GM12891 (cell line): ENCODE results near the gene ATXN1.
A peak's percentile ranks its signal among the peaks of the same experiment; 100 is the strongest.

ENCODE experiments used
- DNase-seq: peaks from one replicate; pipeline ENCODE4 v3.0.0; 2011; ENCODE audit warnings: low spot score; ENCODE audit not compliant: insufficient read length
- FAIRE-seq: peaks from 2 replicates; lab custom pipeline; 2011; peaks lifted over from hg19 to GRCh38; lab: Jason Lieb, UNC
- PAX5 ChIP-seq: IDR thresholded peaks from 2 replicates; pipeline ENCODE4 v1.6.1; 2011; ENCODE audit warnings: low read length, moderate library complexity, mild to moderate bottlenecking; ENCODE audit not compliant: insufficient read depth, severe bottlenecking
- POLR2A ChIP-seq: IDR thresholded peaks from 2 replicates; pipeline ENCODE4 v1.6.1; 2011; ENCODE audit warnings: low read depth, low read length, control low read depth
- POLR2AphosphoS5 ChIP-seq: IDR thresholded peaks from 2 replicates; pipeline ENCODE4 v1.6.1; 2011; ENCODE audit warnings: low read depth, low read length, control low read depth
- POU2F2 ChIP-seq: IDR thresholded peaks from 2 replicates; pipeline ENCODE4 v1.6.1; 2011; ENCODE audit warnings: low read depth, mild to moderate bottlenecking, control low read depth, low read length, moderate library complexity
- SPI1 ChIP-seq: IDR thresholded peaks from 2 replicates; pipeline ENCODE4 v1.6.1; 2011; ENCODE audit warnings: low read depth, low read length, control low read depth
- TAF1 ChIP-seq: IDR thresholded peaks from 2 replicates; pipeline ENCODE4 v1.6.1; 2011; ENCODE audit warnings: low read depth, low read length, control low read depth

Gene ATXN1

DNA sequence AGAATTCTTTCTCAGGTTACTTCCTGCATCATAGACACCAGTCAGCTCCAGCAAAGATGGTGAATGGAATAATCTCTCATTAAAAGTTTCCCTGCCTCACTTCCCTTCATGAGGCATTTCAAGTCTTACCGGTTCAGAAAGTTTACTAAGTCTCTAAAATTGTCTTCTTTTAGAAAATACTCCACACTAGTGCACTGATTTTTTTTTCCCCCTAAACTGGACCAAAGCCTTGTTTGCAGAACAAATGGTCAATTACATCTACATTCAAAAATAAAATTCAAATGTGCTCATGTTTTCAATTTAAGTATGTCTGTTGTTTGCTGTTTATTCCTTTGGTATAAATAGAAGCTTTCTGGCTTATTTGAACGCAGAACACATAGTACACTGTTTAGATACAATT lies 411.7 kb downstream of the ATXN1 start:
- FAIRE-seq (no peak), DNase-seq (no peak)
- no peak for TF ChIP-seq PAX5
- TF ChIP-seq POLR2A: no peak
- TF ChIP-seq POLR2AphosphoS5: no peak
- no peak for TF ChIP-seq POU2F2

DNA sequence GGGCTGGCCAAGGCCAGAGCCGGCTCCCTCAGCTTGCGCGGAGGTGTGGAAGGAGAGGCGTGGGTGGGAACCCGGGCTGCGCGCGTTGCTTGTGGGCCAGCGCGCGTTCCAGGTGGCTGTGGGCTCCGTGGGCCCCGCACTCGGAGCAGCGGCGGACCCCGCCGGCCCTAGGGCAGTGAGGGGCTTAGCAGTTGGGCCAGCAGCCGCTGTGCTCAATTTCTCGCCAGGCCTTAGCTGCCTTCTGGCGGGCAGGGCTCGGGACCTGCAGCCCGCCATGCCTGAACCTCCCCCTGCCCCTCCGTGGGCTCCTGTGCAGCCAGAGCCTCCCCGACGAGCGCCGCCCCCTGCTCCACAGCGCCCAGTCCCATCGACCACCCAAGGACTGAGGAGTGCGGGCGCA lies 414.4 kb downstream of the ATXN1 start:
- DNase-seq (no peak), FAIRE-seq (no peak)
- TF ChIP-seq POLR2A (no peak), SPI1 (no peak), TAF1 (no peak), POU2F2 (no peak), PAX5 (no peak)

DNA sequence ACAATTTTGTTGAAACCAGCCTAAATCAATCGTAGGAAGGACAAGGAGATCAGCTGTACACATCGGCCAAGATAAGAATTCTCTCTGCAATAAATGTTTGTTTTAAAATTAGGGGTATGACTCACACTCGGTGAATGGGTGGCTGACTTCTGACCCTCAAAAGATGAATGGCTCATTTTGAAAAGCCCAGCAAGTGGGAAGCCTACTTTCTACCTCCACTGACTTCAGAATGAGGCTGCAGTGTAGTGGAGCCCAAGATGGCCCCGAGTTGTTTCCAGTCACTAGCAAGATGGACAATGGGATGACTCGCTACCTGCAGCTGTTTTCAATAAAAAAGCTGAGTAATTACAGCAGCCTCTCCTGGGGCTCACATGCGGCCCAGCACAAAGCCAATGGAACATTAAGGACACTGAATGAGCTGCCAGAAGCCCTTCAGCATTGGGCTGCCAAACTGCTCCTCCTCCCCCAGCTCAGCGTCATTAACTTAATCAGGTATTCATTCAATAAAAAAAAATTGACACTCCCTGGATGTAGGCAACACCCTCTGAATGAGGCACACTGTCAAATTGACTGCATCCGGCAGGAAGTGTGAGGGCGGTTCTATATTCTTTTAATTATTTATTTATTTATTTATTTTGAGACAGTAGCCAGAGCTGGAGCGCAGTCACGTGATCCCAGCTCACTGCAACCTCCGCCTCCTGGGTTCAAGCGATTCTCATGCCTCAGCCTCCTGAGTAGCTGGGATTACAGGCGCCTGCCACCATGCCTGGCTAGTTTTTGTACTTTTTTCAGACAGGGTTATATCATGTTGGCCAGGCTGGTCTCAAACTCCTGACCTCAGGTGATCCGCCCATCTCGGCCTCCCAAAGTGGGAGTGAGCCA lies 415.6 kb downstream of the ATXN1 start:
- FAIRE-seq: no peak
- DNase-seq: no peak
- TF ChIP-seq POLR2A (no peak), PAX5 (no peak), POU2F2 (no peak), POLR2AphosphoS5 (no peak), SPI1 (no peak), TAF1 (no peak)

DNA sequence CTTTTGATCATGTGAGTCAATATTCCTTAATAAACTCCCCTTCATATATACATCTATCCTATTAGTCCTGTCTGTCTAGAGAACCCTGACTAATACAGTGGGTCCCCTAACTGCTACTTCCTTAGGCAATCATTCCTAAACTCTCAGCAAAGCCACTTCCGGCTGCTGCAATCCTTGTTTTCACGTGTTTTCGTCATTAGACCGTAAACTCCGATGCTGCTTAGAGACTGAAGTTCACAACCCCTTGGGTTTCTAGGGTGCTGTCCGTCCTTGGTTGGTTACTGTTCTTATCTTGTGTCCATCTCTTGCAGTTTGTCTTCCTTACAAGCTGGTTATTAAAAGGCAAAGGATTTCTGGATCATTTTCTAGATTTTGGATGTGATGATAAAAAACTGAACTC lies 416.5 kb downstream of the ATXN1 start:
- FAIRE-seq (no peak), DNase-seq (no peak)
- TF ChIP-seq PAX5 (no peak), SPI1 (no peak), POU2F2 (no peak), POLR2A (no peak), POLR2AphosphoS5 (no peak), TAF1 (no peak)

DNA sequence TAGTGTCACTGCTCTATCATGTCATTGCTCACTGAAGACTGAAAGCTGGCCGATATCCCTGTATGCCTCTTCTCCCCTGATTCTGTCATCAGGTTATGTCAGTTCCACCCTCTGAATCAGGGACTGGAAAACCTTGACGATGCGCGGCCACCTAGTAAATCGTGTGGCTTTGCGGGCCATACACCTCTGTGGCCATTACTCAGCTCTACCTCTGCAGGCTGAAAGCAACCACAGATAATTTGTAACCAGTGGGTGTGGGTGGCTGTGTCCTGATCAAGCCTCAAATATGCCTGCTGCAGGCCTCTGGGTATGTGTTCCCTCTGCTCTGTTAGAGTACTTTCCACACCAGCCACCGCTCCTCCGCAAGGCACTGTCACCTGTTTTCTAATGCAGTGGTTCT lies 417.7 kb downstream of the ATXN1 start:
- DNase-seq (no peak), FAIRE-seq (no peak)
- TF ChIP-seq POLR2AphosphoS5: no peak
- no peak for TF ChIP-seq SPI1
- TF ChIP-seq POLR2A: no peak
- no peak for TF ChIP-seq PAX5
- no peak for TF ChIP-seq TAF1
- TF ChIP-seq POU2F2: no peak

DNA sequence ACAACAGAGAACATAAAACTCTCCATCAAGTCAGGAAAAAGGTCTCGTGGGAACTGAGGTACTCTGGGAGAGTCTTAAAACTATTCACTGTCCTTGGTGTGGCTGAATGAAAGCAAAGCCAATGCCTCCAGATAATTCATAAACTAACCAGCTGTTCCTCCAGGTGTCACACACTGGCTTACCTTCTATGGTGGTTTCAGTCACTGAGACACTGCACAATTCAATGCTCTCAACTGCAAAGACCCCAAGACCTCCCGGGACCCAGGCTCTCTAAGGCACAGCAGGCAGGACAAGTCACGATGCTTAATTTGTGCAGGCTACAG lies 422.0 kb downstream of the ATXN1 start:
- TF ChIP-seq SPI1: no peak
- no peak for TF ChIP-seq POLR2AphosphoS5
- no peak for TF ChIP-seq POLR2A
- TF ChIP-seq PAX5: no peak
- no peak for TF ChIP-seq TAF1
- no peak for TF ChIP-seq POU2F2
- DNase-seq: no peak
- FAIRE-seq: no peak

DNA sequence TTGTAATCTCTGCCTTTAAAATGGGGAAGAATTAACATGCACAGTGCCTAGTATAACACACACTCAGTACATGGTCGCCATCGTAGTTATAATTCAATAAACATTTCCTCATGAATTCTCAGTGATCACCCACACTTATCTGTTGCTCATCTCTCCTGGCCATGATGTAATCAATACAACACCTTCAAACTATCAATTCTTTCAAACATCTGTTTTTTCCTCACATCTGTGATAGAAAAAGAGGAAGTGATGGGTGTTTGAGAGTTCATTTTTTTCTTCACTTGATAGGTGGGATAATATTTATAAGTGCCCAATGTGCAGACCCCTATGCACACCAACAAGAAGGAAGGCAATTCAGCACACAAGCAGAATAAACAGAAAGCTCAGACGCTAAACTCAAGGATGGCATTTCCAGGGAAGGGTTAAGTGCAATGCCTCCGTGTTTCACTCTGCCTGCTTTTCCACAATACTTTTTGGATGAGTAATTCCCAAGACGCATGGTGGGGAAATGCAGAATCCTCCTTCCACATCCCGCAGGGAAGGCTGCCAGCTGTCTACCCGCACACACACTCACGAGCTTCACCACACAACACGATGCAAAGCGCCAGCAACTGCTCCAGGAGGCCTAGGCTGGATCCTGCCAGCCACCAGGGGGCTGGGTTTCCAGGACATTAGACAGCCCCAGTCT lies 422.5 kb downstream of the ATXN1 start:
- no peak for DNase-seq
- FAIRE-seq: no peak
- TF ChIP-seq SPI1: peak; percentile 67
- no peak for TF ChIP-seq POLR2AphosphoS5
- no peak for TF ChIP-seq PAX5
- no peak for TF ChIP-seq POU2F2

DNA sequence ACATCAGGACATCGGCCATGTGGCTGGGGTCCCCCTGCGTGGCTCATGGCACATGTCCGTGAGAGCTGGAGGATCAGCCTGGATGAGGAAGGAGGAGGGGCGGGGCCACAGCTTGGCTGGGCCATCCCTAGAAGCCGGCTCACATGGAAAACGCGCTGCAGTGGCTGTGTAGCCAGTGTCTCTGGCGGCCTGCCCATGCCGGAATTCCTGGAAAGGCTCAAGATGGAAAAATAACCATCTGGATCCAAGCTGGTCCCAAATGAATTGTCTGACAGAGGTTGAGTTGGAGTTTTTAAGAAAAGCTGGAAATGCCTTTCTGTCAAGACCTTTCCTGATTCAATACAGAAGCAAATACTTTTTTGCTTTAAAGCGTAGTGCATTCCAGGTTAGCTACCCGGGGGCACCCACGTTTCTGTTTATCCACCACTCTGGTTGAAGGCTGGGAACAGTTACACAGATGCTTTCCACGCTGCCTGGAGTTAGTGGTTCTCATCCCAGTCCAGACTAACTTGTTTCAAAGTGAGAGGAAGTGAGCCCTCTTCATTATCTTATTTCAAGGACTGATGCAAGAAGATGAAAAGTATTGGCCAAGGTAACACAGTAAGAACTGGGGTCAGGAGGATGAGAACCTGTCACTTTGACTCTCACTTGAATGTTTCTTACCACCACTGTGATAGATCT lies 423.8 kb downstream of the ATXN1 start:
- FAIRE-seq (peak; percentile 16), DNase-seq (no peak)
- TF ChIP-seq PAX5: no peak
- TF ChIP-seq POLR2AphosphoS5: no peak
- TF ChIP-seq SPI1: no peak
- no peak for TF ChIP-seq POU2F2
- TF ChIP-seq TAF1: no peak
- no peak for TF ChIP-seq POLR2A

DNA sequence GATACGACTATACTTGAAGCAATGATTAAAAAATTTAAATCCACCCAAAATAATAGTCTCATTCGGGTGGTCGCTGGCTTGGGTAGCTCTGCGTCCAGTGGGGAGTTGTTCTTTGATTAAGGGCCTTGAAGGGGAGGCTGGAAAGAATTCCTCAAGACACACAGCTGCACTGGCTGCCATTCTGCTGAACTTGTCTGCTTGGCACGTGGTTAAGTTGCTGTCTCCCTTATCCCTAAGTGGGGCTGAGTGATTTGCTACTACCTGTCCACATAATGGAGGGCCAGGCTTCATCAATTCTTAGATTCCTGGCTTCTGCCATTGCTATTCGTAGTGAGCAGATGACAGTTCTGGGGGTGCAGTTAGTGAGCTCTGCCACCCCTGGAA lies 424.4 kb downstream of the ATXN1 start:
- FAIRE-seq: no peak
- no peak for TF ChIP-seq POU2F2
- TF ChIP-seq PAX5: no peak
- no peak for TF ChIP-seq POLR2AphosphoS5
- TF ChIP-seq SPI1: no peak
- no peak for DNase-seq
